IMR-90 (cell line): ENCODE measurements around the gene SYTL4. TPM values are rescaled to one million over a fixed set of nuclear protein-coding genes. Genes with fewer than 3 reads are reported as not detected.

Experiments used
- ATAC-seq: fragments of 200-7000 bp; cut with Tn5 transposase; 2 replicates; pipeline ENCODE4 v1.9.1; 2020; ENCODE audit warnings: low read depth, mild to moderate bottlenecking, moderate library complexity
- BruUV-seq: library from RNA; stranded (reverse); fragments of 400-500 nt; replicated peaks from 2 replicates; lab custom pipeline; 2021; lab: Mats Ljungman, UMichigan
- CTCF ChIA-PET: fragments of 300-600 bp; formaldehyde crosslinking; extraction: SDS; loops from one replicate; lab custom pipeline; 2021; ENCODE audit warnings: antibody characterized with exemption; lab: Yijun Ruan, JAX
- POLR2A ChIA-PET: fragments of 300-600 bp; sonication (Branson Sonifier 250); formaldehyde crosslinking; loops from one replicate; lab custom pipeline; 2022; ENCODE audit warnings: antibody characterized with exemption; ENCODE audit not compliant: unreplicated experiment; lab: Charles Lee
- DNase-seq: peaks from one replicate; pipeline ENCODE4 v3.0.0; 2013
- H2AFZ ChIP-seq: replicated peaks from 2 replicates; pipeline ENCODE3; 2013; ENCODE audit warnings: low read length, mild to moderate bottlenecking; ENCODE audit not compliant: poor library complexity
- H2AK5ac ChIP-seq: 2 replicates; pipeline ENCODE4 v1.6.1; 2013; ENCODE audit warnings: low read depth, low read length, inconsistent platforms
- H2AK9ac ChIP-seq: replicated peaks from 2 replicates; pipeline ENCODE3; 2013; ENCODE audit warnings: mild to moderate bottlenecking, low read depth, low read length, moderate library complexity; ENCODE audit not compliant: poor library complexity
- H2BK120ac ChIP-seq: 2 replicates; pipeline ENCODE4 v1.6.1; 2013; ENCODE audit warnings: low read depth, low read length, inconsistent platforms
- H2BK15ac ChIP-seq: 3 replicates; pipeline ENCODE4 v1.6.1; 2013; ENCODE audit warnings: low read depth, low read length, inconsistent platforms
- H2BK20ac ChIP-seq: 2 replicates; pipeline ENCODE4 v1.6.1; 2013; ENCODE audit warnings: low read depth, mild to moderate bottlenecking, inconsistent platforms, low read length, moderate library complexity
- H2BK5ac ChIP-seq: 2 replicates; pipeline ENCODE4 v1.6.1; 2013; ENCODE audit warnings: mild to moderate bottlenecking, low read depth, low read length, inconsistent platforms; ENCODE audit not compliant: poor library complexity, severe bottlenecking
- H3K14ac ChIP-seq: replicated peaks from 2 replicates; pipeline ENCODE4 v1.6.1; 2013; ENCODE audit warnings: low read depth, low read length, inconsistent platforms
- H3K18ac ChIP-seq: 2 replicates; pipeline ENCODE4 v1.6.1; 2013; ENCODE audit warnings: low read depth, low read length, control low read depth
- H3K23ac ChIP-seq: 2 replicates; pipeline ENCODE4 v1.6.1; 2013; ENCODE audit warnings: low read depth, low read length, inconsistent platforms
- H3K27ac ChIP-seq: 2 replicates; pipeline ENCODE4 v1.5.1; 2013; ENCODE audit warnings: mild to moderate bottlenecking, control low read depth, low read length; ENCODE audit not compliant: insufficient read depth
- H3K27me3 ChIP-seq: 2 replicates; pipeline ENCODE4 v1.6.1; 2013; ENCODE audit warnings: low read length; ENCODE audit not compliant: control insufficient read depth, insufficient read depth
- H3K36me3 ChIP-seq: 2 replicates; pipeline ENCODE4 v1.6.1; 2013; ENCODE audit warnings: low read length, mixed read lengths; ENCODE audit not compliant: control insufficient read depth, insufficient read depth
- H3K4ac ChIP-seq: 2 replicates; pipeline ENCODE4 v1.6.1; 2013; ENCODE audit warnings: low read depth, low read length, inconsistent platforms
- H3K4me1 ChIP-seq: 2 replicates; pipeline ENCODE4 v1.6.1; 2013; ENCODE audit warnings: low read length, mixed read lengths; ENCODE audit not compliant: control insufficient read depth, insufficient read depth
- H3K4me2 ChIP-seq: 2 replicates; pipeline ENCODE4 v1.6.1; 2013; ENCODE audit warnings: low read depth, mild to moderate bottlenecking, control low read depth, low read length, moderate library complexity
- H3K4me3 ChIP-seq: 2 replicates; pipeline ENCODE4 v1.5.1; 2013; ENCODE audit warnings: low read depth, mild to moderate bottlenecking, control low read depth, low read length, moderate library complexity; ENCODE audit not compliant: insufficient read depth
- H3K56ac ChIP-seq: 2 replicates; pipeline ENCODE4 v1.6.1; 2013; ENCODE audit warnings: low read length, inconsistent platforms; ENCODE audit not compliant: insufficient read depth; ENCODE audit errors: extremely low read depth
- H3K79me1 ChIP-seq, 2 experiments: 2 replicates each; pipeline ENCODE4 v1.6.1; 2013; ENCODE audit warnings: low read length in 2 of 2, inconsistent platforms in 1 of 2, low read depth in 1 of 2
- H3K9ac ChIP-seq: 2 replicates; pipeline ENCODE4 v1.6.1; 2013; ENCODE audit warnings: low read depth, low read length, control low read depth
- H3K9me1 ChIP-seq: 2 replicates; pipeline ENCODE4 v1.6.1; 2013; ENCODE audit warnings: low read length, inconsistent platforms; ENCODE audit not compliant: insufficient read depth
- H3K9me3 ChIP-seq: 2 replicates; pipeline ENCODE4 v1.6.1; 2013; ENCODE audit warnings: low read length; ENCODE audit not compliant: control insufficient read depth, insufficient read depth
- H4K20me1 ChIP-seq: 2 replicates; pipeline ENCODE4 v1.6.1; 2013; ENCODE audit warnings: low read length, inconsistent platforms; ENCODE audit not compliant: insufficient read depth
- H4K5ac ChIP-seq: 2 replicates; pipeline ENCODE4 v1.6.1; 2013; ENCODE audit warnings: mild to moderate bottlenecking, low read depth, low read length, control low read depth
- H4K8ac ChIP-seq, 2 experiments: 2 replicates each; pipeline ENCODE4 v1.6.1; 2013; ENCODE audit warnings: low read depth in 2 of 2, low read length in 2 of 2, control low read depth in 1 of 2, inconsistent platforms in 1 of 2
- H4K91ac ChIP-seq: 2 replicates; pipeline ENCODE4 v1.6.1; 2013; ENCODE audit warnings: low read depth, low read length, inconsistent platforms; ENCODE audit not compliant: insufficient read depth
- CEBPB ChIP-seq: IDR thresholded peaks from 2 replicates; pipeline ENCODE4 v1.6.1; 2012; ENCODE audit warnings: low read depth, low read length, improper control_type of control experiment
- CHD1 ChIP-seq: IDR thresholded peaks from 2 replicates; pipeline ENCODE4 v1.6.1; 2012; ENCODE audit warnings: low read depth, low read length, improper control_type of control experiment
- CTCF ChIP-seq: conservative IDR thresholded peaks from 2 replicates; pipeline ENCODE4 v1.5.1; 2012; ENCODE audit warnings: mild to moderate bottlenecking, low read depth, low read length, improper control_type of control experiment
- FOS ChIP-seq: fragments of 150-350 bp; IDR thresholded peaks from 2 replicates; pipeline ENCODE4 v1.6.1; 2016; ENCODE audit warnings: low read depth, low read length
- MAFK ChIP-seq: IDR thresholded peaks from 2 replicates; pipeline ENCODE4 v1.6.1; 2012; ENCODE audit warnings: low read depth, low read length, improper control_type of control experiment
- MAZ ChIP-seq: IDR thresholded peaks from 2 replicates; pipeline ENCODE4 v1.6.1; 2012; ENCODE audit warnings: low read depth, mild to moderate bottlenecking, low read length, improper control_type of control experiment, moderate library complexity, borderline replicate concordance
- MXI1 ChIP-seq: IDR thresholded peaks from 2 replicates; pipeline ENCODE4 v1.6.1; 2012; ENCODE audit warnings: low read depth, mild to moderate bottlenecking, low read length, moderate library complexity, borderline replicate concordance
- NFE2L2 ChIP-seq: fragments of 150-350 bp; IDR thresholded peaks from 2 replicates; pipeline ENCODE4 v1.6.1; 2016; ENCODE audit warnings: low read depth, mild to moderate bottlenecking, low read length
- POLR2A ChIP-seq: IDR thresholded peaks from 2 replicates; pipeline ENCODE4 v1.6.1; 2012; ENCODE audit warnings: mild to moderate bottlenecking, low read depth, low read length
- RAD21 ChIP-seq: IDR thresholded peaks from 2 replicates; pipeline ENCODE4 v1.6.1; 2012; ENCODE audit warnings: low read length, improper control_type of control experiment
- RCOR1 ChIP-seq: IDR thresholded peaks from 2 replicates; pipeline ENCODE4 v1.6.1; 2012; ENCODE audit warnings: mild to moderate bottlenecking, low read length, improper control_type of control experiment; ENCODE audit not compliant: insufficient replicate concordance
- RFX5 ChIP-seq: IDR thresholded peaks from 2 replicates; pipeline ENCODE4 v1.8.0; 2012; ENCODE audit warnings: low read depth, mild to moderate bottlenecking, low read length, moderate library complexity
- SMC3 ChIP-seq: fragments of 150-350 bp; IDR thresholded peaks from 2 replicates; pipeline ENCODE4 v1.6.1; 2016; ENCODE audit warnings: low read depth, mild to moderate bottlenecking, antibody characterized with exemption, low read length, moderate library complexity
- WGBS, 2 experiments: methylation state at CpG; one replicate each; pipeline versions ENCODE4 v1.1.5 to v1.1.7; 2013; ENCODE audit warnings: missing lambda C conversion rate in 2 of 2; ENCODE audit not compliant: insufficient read length in 1 of 2; ENCODE audit errors: extremely low coverage in 2 of 2; 5-methylcytosine and 5-hydroxymethylcytosine counted together
- dilution Hi-C: fragments of 300-500 bp; cut with HindIII; formaldehyde crosslinking; loops from one replicate; pipeline ENCODE4 v1.14.3; 2018; ENCODE audit warnings: low sequenced_read_pairs; ENCODE audit not compliant: unreplicated experiment
- in situ Hi-C: fragments of 300-500 bp; cut with MboI; formaldehyde crosslinking; loops from 3 replicates; pipeline ENCODE4 v1.14.3; 2019; ENCODE audit warnings: low sequenced_read_pairs, inconsistent platforms, mixed read lengths
- intact Hi-C: fragments of 100-400 bp; cut with micrococcal nuclease; formaldehyde crosslinking; loops from 2 replicates; pipeline ENCODE4 v1.10.0; 2022
- polyA plus RNA-seq, 3 experiments: library from polyadenylated mRNA; depleted of rRNA; stranded (reverse); fragments of >200 nt; gene quantifications; 2 replicates each; pipeline ENCODE4 v1.2.3, GENCODE V29; 2012; ENCODE audit warnings: low replicate concordance in 1 of 3
- total RNA-seq: library from RNA; depleted of rRNA; stranded (reverse); fragments of >200 nt; gene quantifications from 2 replicates; pipeline ENCODE4 v1.2.3, GENCODE V29; 2012
- TF ChIP-seq, protein P1 (sequence below): fragments of 150-350 bp; IDR thresholded peaks from 2 replicates; pipeline ENCODE4 v1.6.1; 2016; ENCODE audit warnings: low read depth, mild to moderate bottlenecking, low read length, moderate library complexity, borderline replicate concordance
- TF ChIP-seq, protein P2 (sequence below): fragments of 150-350 bp; IDR thresholded peaks from 2 replicates; pipeline ENCODE4 v1.6.1; 2017; ENCODE audit warnings: mild to moderate bottlenecking, antibody characterized with exemption, low read length, low read depth

The SYTL4 gene
- total and polyA plus RNA-seq, 2 of the 4 experiments (the other 2 are of a cell fraction): 2.3 to 2.4 TPM

DNA sequence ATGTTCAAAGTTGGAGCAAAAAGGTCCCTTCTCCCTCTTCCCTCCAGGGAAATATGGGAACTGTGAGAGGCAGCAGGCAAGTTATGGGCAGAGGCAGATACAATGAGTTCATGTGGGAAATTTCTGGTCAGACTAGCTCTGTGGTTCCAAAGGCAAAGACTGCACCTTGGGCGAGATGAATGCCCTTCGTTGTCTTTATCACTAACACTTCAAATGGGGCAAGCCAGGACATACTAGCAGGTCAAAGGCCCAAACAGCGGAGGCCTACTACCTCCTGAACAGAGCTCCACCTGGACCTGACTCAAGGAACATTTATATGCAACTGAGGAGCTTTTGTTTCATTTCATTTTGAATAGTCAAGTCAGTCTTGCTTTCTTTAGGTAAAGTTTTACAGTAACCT, 59.0 kb downstream of the SYTL4 start:
- ATAC-seq: no peak
- H3K4me3 ChIP-seq: no peak overlapping the region
- peak overlapping the region; percentile 35; the same call in 1 of the 2 replicates for H3K18ac ChIP-seq
- H3K9me1 ChIP-seq: 0 out of 2 replicates have a peak, but pooled peaks cover 3% of the 10 kb centered on the region
- CTCF ChIA-PET: interaction anchor here (0.7 to 0.9 kb wide), 2 partner anchors 12 to 95 kb away, joined by 3 read pairs; no protein-coding TSS in a partner anchor
- no peak overlapping the region for H2AK9ac ChIP-seq
- H3K4me1 ChIP-seq: peaks cover 5% of the 10 kb centered on the region
- BruUV-seq: no TSS peak
- no peak overlapping the region for H3K27ac ChIP-seq
- WGBS, 2 experiments: 80% methylated on average over 1 of the region's 3 CpGs; no CpG with 5 or more reads in 1 of the 2 experiments
- peak overlapping the region; percentile 54 for H2BK20ac ChIP-seq
- no peak overlapping the region for H3K9ac ChIP-seq
- H3K4me2 ChIP-seq: no peak overlapping the region
- H3K27me3 ChIP-seq: no peaks in the 10 kb centered on the region; the same call in 1 of the 2 replicates
- no peak overlapping the region; a peak in 1 of 4 replicates for H4K8ac ChIP-seq
- no peak overlapping the region for H3K56ac ChIP-seq
- DNase-seq: no peak
- TF ChIP-seq RFX5 (no peak), FOS (no peak), CHD1 (no peak), RCOR1 (no peak), RAD21 (no peak), CEBPB (no peak), POLR2A (no peak), MAFK (no peak), MXI1 (no peak), SMC3 (no peak), NFE2L2 (no peak), MAZ (no peak), CTCF (no peak)
- TF ChIP-seq, protein P1, sequence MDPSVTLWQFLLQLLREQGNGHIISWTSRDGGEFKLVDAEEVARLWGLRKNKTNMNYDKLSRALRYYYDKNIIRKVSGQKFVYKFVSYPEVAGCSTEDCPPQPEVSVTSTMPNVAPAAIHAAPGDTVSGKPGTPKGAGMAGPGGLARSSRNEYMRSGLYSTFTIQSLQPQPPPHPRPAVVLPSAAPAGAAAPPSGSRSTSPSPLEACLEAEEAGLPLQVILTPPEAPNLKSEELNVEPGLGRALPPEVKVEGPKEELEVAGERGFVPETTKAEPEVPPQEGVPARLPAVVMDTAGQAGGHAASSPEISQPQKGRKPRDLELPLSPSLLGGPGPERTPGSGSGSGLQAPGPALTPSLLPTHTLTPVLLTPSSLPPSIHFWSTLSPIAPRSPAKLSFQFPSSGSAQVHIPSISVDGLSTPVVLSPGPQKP: no peak
- TF ChIP-seq, protein P2, sequence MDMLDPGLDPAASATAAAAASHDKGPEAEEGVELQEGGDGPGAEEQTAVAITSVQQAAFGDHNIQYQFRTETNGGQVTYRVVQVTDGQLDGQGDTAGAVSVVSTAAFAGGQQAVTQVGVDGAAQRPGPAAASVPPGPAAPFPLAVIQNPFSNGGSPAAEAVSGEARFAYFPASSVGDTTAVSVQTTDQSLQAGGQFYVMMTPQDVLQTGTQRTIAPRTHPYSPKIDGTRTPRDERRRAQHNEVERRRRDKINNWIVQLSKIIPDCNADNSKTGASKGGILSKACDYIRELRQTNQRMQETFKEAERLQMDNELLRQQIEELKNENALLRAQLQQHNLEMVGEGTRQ: no peak
- peaks cover 4% of the 10 kb centered on the region; the same call in 1 of the 2 replicates for H3K36me3 ChIP-seq
- H4K5ac ChIP-seq: no peak overlapping the region
- H4K20me1 ChIP-seq: no peaks in the 10 kb centered on the region
- dilution Hi-C loops: no loop called here
- H2AK5ac ChIP-seq: no peak overlapping the region
- H2BK120ac ChIP-seq: peak overlapping the region; percentile 35; the same call in 1 of the 2 replicates
- H2BK5ac ChIP-seq: peak overlapping the region; percentile 67
- H3K23ac ChIP-seq: no peak overlapping the region
- intact Hi-C loops: no loop called here
- H2AFZ ChIP-seq: no peak overlapping the region
- no peak overlapping the region for H4K91ac ChIP-seq
- in situ Hi-C loops: no loop called here
- no peaks in the 10 kb centered on the region for H3K79me1 ChIP-seq
- no peak overlapping the region for H2BK15ac ChIP-seq
- peak overlapping the region; percentile 37; the same call in 1 of the 2 replicates for H3K4ac ChIP-seq
- POLR2A ChIA-PET: no interaction called here
- H3K9me3 ChIP-seq: no peaks in the 10 kb centered on the region
- peak overlapping the region; percentile 13; the same call in 1 of the 2 replicates for H3K14ac ChIP-seq
